ENCODE data around the gene SIGLEC8.
A peak's percentile ranks its signal among the peaks of the same experiment; 100 is the strongest.
"Not testable (repeated sequence)": the region's sequence is repeated elsewhere in the genome, so short reads cannot be mapped to it uniquely, and the experiment has no call there.

Gene SIGLEC8

DNA sequence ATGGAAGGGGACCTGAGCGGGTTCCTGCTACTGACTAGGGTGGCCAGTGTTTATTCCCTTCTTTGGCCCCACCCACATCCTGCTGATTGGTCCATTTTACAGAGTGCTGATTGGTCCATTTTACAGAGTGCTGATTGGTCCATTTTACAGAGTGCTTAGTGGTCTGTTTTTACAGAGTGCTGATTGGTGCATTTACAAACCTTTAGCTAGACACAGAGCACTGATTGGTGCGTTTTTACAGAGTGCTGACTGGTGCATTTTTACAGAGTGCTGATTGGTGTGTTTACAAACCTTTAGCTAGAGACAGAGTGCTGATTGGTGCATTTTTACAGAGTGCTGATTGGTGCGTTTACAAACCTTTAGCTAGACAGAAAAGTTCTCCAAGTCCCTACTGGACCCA is 10.7 kb downstream of the SIGLEC8 start:
- DNase-seq (ENCODE audit: low spot score), result not testable (repeated sequence)

DNA sequence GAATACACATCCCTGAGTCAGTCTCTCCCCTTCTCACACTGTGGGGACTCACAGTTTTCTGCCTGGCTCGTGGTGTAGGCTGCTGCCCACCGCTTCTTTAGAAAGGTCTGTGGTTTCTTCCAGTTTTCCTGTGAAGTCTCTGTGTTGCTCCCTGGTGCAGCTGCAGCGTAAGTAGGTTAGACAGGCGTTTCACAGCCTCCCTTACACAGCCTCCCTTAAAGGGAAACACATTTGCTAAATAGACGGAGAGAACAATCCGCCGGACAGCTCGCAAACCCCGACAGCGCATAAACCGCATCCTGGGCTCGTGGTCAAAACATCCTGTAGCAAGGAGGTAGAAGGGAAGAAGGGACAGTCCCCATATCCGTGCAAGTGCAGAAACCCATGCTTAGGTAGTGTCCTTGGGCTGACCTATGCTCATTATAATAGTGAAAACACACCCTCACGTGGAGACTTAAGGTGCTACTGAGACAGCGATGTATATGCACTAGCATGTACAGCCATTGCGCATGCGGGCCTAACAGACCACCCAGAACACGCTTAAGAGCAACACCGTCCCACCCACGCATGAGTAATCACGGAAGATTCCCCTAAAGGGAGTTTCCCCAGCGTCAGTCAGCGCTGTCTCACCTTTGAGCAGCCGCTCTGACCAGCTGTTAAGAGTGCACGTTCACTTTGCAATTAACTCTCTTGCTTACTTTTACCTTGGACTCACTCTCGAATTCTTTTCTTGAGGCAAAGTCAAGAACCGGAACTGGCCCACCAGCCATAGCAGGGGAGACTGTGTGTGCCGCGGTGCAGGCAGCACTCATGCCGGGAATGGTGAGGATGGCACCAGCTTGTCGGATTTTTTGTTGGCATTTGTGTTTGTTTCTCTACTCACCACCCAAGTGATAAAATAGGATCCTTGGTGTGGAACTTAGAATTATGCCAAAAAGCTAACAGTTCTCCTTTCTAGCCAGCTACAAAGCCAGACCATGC is 16.6 kb downstream of the SIGLEC8 start:
- DNase-seq (ENCODE audit: low spot score), result no peak

DNA sequence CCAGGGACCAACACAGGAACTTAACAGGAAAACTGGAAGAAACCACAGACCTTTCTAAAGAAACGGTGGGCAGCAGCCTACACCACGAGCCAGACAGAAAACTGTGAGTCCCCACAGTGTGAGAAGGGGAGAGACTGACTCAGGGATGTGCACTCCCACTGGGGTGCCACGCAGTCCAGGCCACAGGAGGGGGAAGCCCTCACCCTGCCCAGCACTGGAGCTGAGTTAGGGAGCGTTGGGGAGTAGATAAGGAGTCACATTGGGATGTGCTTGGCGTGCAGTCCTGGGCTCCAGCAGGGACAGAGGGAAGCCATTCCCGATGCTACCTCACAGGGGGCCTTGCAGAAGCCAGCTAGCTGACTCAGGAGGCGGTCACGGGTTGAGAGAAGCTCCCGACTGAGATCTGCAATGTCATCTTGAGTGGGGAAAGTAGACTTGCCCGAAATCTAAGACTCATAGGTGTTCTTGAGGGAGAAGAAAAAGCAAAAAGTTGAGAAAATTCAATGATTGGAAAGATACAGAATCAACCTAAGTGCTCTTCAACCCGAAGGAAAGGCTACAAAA is 17.3 kb downstream of the SIGLEC8 start:
- no peak for DNase-seq (ENCODE audit: low spot score)

DNA sequence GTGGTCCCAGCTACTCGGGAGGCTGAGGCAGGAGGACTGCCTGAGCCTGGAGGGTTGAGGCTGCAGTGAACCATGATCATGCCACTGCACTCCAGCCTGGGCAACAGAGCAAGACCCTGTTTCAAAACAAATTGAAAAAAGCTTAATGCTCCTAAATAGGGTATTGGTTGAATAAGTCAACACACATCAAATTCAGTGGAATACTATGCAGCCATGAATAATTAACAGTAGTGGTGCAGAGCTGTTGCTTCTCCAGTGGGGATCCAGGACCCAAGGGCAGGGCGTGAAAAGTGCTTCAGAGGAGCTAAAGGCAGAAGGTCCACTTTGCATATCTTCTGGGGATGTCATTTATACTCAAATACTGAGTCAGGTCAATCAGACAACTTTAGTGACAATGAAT is 18.2 kb downstream of the SIGLEC8 start:
- DNase-seq (ENCODE audit: low spot score), result no peak

DNA sequence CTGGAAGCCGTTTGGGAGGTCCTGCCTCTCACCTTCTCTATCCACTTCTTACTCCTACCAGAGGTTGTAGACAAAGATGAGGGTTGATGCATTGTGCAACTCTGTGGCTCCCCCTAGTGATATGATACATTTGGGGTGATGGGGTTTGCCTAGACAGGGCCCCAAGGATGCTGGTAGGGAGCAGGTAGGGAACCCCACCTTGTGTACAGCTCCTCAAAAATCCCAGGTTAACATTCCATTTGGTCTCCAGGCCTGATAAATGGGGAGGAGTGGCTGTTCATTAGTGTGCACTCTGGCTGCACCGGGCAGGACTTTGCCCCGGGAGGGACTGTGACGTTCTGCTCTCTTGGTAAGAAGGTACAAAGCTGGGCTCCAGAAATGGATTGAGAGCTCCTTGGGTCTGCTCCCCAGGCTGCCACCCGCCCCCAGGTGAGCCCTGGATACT is 19.2 kb downstream of the SIGLEC8 start:
- DNase-seq (ENCODE audit: low spot score), result no peak

DNA sequence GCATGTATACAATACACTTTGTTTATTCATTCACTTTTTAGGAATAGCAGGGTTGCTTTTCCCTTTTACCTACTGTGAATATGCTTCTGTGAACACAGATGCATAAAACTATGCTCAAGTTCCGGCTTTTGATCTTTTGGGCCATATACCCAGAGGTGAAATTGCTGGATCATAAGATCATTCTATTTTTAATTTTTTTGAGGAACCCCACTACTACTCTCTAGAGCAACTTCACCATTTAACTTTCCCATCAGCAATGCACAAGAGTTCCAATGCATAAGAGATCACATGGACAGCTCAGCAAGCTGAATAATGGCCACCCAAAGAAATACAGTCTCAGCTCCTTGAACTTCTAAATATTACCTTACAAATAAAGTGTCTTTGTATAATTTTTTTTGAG is 23.8 kb downstream of the SIGLEC8 start:
- DNase-seq (ENCODE audit: low spot score), result no peak

DNA sequence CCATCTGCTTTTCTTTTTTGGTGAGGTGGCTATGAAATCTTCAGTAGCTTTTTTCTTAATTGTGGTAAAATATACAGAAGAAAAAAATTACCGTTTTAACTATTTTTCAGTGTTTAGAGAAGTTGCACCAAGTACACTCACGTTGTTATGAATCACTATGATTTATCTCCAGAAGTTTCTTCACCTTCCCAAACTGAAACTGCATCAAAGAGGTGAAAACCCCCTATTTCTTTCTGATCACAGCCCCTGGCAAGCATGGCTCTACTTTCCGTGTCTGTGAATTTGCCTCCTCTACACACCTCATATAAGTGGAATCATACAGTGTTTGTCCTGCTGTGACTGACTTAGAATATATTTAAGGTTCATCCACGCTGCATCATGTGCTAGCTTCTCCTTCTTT is 25.2 kb downstream of the SIGLEC8 start:
- no peak for DNase-seq (ENCODE audit: low spot score)

DNA sequence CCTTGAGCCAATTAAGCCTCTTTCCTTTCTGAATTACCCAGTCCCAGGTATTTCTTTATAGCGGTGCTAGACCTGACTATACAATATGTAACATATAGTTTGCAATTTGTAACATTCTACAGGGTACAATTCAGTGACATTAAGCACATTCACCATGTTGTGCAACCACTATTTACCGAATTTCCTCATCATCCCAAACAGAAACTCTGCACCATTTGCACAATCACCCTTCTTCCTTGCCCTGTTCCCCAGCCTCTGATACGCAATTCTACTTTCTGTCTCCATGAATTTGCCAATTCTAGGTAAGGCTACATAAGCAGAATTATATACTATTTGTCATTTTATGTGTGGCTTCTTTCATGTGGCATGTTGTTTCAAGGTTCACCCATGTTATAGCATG is 27.1 kb downstream of the SIGLEC8 start:
- DNase-seq (ENCODE audit: low spot score), result no peak

DNA sequence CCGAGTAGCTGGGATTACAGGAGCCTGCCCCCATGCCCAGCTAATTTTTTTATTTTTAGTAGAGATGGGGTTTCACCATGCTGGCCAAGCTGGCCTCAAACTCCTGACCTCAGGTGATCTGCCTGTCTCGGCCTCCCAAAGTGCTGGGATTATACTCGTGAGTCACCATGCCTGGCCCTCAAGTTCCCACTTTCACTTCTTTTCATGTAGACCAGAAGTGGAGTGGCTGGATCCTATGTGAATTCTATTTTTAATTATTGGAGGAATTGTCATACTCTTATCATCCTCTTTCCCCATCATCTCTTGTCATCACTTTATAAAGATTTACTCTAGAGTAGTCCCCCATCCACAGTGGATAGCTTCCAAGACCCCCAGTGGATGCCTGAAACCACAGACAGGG is 28.0 kb downstream of the SIGLEC8 start:
- no peak for DNase-seq (ENCODE audit: low spot score)

DNA sequence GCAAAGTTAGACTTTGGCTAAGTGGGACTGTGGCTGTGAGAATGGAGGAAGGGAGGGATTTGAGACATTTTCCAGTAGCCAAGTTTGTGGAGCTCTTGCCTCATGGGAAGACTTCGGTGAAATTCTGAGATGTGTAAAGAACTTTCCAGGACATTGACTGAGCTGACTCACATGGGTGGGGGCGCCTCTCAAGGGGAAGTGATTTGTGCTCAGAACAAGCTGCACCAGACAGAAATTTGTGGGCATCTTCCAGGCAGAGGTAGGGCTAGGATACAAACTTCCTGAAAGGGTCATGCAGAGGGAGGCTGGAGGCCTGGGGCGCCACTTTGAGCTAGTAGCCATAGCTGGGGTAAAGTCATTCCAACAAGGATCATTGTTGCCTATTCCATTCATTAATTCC is 31.1 kb downstream of the SIGLEC8 start:
- no peak for DNase-seq (ENCODE audit: low spot score)

DNA sequence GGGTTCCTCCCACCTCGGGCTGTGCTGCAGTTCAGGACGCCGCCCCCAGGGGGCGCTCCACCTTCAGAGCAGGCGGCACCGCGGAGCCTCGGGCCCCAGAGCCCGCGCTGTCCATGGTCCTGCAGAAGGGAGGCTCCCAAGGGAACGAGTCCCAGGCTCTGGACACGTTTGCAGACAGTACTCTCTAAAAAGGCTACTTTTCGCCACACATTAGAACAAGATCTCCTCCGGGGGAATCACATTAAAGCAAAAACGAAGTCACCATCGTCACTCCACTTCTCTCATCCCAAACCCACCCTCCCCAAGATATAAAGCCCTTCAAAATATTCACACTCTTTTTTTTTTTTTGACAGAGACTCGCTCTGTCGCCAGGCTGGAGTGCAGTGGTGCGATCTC is 36.2 kb downstream of the SIGLEC8 start:
- peak; percentile 56 for DNase-seq (ENCODE audit: low spot score)

DNA sequence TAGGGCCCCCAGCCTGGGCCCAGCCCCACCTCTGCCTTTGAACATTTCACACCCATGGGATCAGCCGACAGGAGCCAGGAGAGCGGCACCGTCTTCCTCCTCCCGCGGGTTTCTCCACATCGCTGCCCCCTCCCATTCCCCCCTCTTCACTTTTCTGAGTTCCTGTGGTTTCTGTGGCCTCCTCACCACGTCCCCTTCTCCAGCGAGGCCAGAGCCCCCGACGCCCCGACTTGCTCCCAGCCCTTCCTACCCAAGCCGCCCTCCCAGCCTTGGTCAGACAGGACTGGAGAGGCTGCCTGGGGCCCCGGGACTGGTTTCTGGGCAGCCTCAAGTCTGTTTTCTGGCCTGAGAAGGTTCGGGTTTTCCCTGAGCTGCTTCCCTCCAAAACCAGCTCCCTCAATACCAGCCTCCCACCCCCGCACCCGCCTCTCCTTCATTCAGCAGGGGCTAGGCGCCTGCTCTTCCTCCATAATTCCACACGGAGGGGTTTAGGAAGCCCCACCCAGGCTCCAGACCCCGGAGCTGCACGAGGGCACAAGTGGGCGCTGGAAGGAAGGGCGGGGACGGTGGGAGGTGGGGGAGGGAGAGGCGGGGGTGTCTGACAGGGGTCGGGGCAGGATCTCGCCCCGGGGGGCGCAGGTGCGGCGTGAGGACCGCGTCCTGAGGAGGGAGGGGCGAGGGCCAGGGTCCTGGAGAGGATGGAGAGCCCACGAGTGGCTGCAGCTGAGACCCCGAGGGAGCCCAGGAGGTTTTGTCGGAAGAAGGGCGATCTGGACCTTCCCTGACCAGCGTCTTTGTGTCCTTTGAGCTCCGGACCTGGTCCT is 36.8 kb downstream of the SIGLEC8 start:
- DNase-seq (ENCODE audit: low spot score), result no peak

DNA sequence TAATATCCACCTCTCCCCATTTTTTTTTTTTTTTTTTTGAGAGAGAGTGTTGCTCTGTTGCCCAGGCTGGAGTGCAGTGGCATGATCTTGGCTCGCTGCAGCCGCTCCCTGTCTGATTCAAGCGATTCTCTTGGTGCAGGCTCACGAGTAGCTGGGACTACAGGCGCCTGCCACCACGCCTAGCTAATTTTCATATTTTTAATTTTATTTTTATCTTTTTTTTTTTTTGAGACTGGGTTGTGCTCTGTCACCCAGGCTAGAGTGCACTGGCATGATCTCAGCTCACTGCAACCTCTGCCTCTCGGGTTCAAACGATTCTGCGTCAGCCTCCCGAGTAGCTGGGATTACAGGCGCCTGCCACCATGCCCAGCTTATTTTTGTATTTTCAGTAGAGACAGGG is 37.7 kb downstream of the SIGLEC8 start:
- not testable (repeated sequence) for DNase-seq (ENCODE audit: low spot score)

DNA sequence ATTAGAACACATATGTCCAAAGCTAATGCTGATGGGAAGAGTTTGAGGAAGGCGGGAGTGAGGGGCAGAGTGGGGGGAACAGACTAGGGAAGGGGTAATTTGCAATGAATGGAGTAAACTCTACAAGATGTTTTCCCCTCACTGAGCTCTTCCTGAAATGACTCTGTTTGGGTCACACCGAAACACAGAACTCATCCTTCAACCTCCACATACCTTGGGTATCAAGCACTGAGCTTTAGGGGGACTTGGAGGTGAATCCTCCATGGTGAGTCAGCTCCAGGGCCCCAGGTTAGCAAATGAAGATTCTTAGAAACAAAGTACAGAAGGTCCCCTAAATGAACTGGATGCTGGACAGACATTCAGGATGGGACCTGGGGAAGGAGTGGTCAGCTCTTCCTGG is 39.5 kb downstream of the SIGLEC8 start:
- DNase-seq (ENCODE audit: low spot score), result no peak

DNA sequence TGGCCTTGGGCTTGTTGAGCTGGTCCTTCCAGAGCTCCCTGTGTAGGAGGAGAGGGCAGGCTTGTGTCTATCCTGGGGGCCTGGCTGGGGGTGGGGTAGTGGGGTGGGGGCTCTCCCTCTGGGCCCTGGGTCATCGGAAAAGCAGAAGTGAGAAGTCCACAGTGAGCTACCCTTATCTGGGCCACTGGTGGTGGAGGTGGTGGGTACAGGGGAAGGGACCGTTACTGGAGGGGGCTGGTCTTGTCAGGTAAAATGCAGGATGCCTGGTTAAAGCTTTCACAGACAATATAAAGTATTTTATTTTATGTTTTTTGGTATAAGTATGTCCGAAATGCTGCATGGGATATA is 40.5 kb downstream of the SIGLEC8 start:
- no peak for DNase-seq (ENCODE audit: low spot score)

DNA sequence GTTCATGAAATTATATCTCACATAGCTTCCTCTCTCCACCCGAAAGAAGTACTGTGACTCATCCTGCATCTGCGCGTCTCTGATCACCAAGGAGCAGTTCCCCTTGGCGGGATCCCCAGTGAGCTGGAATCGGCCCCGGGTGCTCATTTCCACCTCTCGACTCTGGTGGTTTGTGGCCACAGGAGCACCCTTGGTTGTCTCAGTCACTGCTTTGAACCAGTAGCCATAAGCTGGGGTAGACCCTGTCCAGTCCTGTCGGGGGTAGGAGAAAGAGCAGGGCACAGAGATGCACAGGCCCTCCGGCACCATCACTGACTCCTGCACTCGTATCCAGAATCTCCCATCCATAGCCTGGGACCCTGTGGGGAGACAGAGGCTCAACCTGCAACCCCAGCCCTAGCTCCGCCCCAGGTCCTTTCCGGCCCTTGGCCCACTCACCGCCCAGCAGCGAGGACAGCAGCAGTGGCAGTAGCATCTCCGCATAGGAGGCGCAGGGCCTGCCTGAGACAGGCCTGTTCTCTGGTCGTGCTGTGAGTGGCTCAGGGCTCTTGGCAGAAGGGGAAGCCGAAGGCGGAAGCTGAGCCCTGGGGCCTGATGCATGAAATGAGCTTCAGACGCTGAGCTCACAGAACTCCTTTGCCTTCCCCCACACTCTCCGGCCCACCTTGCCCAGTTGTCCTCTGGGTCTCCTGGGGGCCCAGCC is 41.0 kb downstream of the SIGLEC8 start, which contains the start of gene SIGLEC10:
Gene SIGLEC10, minus strand, starts transcription at position 536 of the 703 bp plus-strand sequence. Its CDS starts 61 bp downstream, at position 475.
- DNase-seq (ENCODE audit: low spot score), result peak; percentile 63

DNA sequence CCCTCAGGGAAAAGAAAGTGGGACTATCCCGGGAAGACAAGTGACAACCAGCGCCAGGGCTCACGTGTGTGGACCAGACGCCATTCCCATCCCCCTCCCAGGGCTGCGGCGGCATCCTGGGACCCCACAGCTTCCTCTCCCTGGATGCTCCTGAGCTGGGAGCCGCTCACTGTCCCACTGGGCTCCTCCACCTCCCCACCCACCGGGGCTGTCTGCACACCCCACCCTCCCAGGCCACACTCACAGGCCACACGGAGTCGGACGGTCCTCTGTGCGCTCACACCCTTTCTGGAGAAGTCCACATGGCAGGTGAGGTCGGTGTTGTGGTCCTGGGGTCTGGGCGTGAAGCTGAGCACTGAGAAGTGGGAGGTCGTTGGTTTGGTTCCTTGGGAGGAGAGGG is 41.8 kb downstream of the SIGLEC8 start:
- not testable (repeated sequence) for DNase-seq (ENCODE audit: low spot score)

DNA sequence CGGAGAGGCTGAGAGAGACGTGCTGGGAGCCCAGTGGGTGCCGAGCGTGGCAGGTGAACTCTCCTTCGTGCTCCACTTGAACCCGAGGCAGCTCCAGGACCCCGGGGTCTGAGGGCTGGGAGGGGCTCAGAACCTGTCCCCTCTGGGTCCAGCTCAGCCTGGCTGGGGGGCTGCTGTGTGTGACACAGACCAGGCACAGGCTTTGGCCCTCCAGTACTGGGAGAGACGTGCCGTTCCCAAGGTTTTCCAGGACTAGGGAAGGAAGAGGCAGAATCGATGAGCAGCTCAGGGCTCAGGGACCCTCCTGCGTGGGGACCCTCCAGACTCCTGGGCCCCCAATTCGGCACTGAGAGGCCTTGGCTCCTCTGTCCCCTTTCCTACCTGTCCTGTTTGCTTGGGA is 43.1 kb downstream of the SIGLEC8 start:
- no peak for DNase-seq (ENCODE audit: low spot score)

DNA sequence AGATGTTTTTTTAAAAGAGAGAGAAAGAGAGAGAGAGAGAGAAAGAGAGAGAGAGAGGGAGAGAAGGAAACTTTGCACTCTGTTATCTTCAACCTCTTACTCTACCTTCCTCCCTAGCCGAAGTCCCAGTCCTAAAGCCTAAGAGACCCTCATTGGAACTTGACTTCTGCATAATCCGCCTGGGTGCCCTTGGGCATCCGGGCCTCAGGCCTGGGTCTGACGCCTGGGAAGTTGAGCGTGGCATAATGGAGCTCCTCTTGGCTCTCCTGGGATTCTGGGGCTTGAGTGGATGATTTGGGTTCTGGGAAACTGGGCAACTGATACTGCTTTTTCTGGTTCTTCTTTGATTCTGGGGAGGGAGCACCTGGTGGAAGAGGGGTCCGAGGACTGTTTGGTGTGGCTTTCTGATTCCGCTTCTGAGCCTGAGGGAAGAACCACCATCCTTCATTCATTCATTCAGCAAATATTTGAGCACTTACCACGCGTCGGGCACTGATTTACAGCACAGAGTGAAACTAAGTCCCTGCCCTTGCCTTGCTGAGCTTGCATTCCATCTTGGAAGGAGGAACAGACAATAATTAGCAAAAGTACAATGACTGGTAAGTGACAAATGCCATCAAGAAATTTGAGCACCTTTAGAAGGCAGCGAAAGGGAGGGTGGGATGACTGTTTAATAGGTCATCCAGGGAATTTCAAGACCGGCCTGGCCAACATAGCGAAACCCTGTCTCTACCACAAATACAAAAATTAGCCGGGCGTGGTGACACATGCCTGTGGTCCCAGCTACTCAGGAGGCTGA is 47.1 kb downstream of the SIGLEC8 start:
- DNase-seq (ENCODE audit: low spot score), result no peak

DNA sequence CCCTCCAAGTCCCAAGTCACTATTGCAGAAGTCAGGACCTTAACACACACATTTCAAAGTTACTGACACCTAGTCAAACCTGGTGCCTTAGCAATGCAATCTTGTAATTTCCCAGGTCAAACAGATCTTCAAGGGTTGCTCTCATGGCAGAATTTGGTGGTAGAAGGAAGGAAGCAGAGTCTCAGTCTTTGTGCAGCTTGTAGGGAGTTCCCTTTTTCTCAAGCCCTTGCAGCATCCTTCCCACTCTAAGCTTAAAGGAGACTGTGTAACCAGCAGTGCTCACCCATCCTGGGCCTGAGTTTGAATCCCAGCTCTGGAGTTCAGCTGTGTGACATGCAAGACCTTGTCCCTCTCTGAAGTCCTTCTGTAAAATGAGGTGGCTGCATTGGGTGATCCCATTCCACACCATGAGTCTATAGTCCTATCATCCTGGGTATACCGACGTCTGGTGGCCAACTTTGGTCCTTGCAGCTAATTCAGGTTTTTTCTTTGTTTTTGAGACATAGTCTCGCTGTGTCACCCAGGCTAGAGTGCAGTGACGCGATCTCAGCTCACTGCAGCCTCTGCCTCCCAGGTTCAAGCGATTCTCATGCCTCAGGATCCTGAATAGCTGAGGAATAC is 50.6 kb downstream of the SIGLEC8 start:
- DNase-seq (ENCODE audit: low spot score), result no peak
